Heart left ventricle (tissue), 16 donors: ENCODE data around the gene TXLNG. TPM values are rescaled to one million over a fixed set of nuclear protein-coding genes. Genes with fewer than 3 reads are reported as not detected.

Experiments
- ATAC-seq, 4 donors: fragments of 200-7000 bp; cut with Tn5 transposase; one replicate each; pipeline ENCODE4 v1.9.1; 2020 to 2022; ENCODE audit warnings: moderate library complexity in 4 of 4, mild to moderate bottlenecking in 3 of 4, moderate number of reproducible peaks in 1 of 4
- DNase-seq, 5 donors: peaks; one replicate each; pipeline ENCODE4 v3.0.0-alpha.2; 2020
- H3K27ac ChIP-seq, 12 donors: fragments of 200-600 bp; sonication (generic) in 4 of 12; one replicate each; pipeline versions ENCODE4 v1.5.0 to v1.8.0; 2016 to 2022; ENCODE audit warnings: mild to moderate bottlenecking in 2 of 12
- H3K27me3 ChIP-seq, 9 donors: fragments of 200-600 bp; sonication (generic) in 2 of 9; one replicate each; pipeline versions ENCODE4 v1.5.1 to v1.8.0; 2016 to 2022; ENCODE audit warnings: mild to moderate bottlenecking in 3 of 9
- H3K36me3 ChIP-seq, 9 donors: fragments of 200-600 bp; sonication (generic) in 2 of 9; one replicate each; pipeline versions ENCODE4 v1.5.0 to v1.8.0; 2018 to 2022; ENCODE audit warnings: mild to moderate bottlenecking in 2 of 9
- H3K4me1 ChIP-seq, 12 donors: fragments of 200-600 bp; sonication (generic) in 4 of 12; one replicate each; pipeline versions ENCODE4 v1.5.0 to v1.8.0; 2016 to 2022; ENCODE audit warnings: mild to moderate bottlenecking in 3 of 12
- H3K4me3 ChIP-seq, 12 donors: fragments of 200-600 bp; sonication (generic) in 4 of 12; one replicate each; pipeline versions ENCODE4 v1.5.0 to v1.8.0; 2017 to 2022; ENCODE audit warnings: mild to moderate bottlenecking in 9 of 12, moderate library complexity in 4 of 12
- H3K9me3 ChIP-seq, 12 donors: fragments of 200-600 bp; sonication (generic) in 4 of 12; one replicate each; pipeline versions ENCODE4 v1.5.0 to v1.8.0; 2016 to 2022; ENCODE audit warnings: mild to moderate bottlenecking in 1 of 12
- CTCF ChIP-seq, 12 donors: fragments of 200-600 bp; sonication (generic) in 4 of 12; IDR thresholded peaks; one replicate each; pipeline versions ENCODE4 v1.5.0 to v1.8.0; 2018 to 2022; ENCODE audit warnings: antibody characterized with exemption in 12 of 12, mild to moderate bottlenecking in 5 of 12
- POLR2A ChIP-seq, 2 donors: fragments of 450-650 bp; IDR thresholded peaks; one replicate each; pipeline ENCODE4 v1.6.1; 2017; ENCODE audit warnings: antibody characterized with exemption in 2 of 2, mild to moderate bottlenecking in 2 of 2, moderate library complexity in 2 of 2
- WGBS, 4 donors: extraction: QIAGEN DNeasy Blood & Tissue Kit in 2 of 4; methylation state at CpG; one replicate each; pipeline versions ENCODE4 v1.1.5 to v1.1.7; 2013 to 2018; 5-methylcytosine and 5-hydroxymethylcytosine counted together
- intact Hi-C, 10 donors: fragments of 100-400 bp; cut with DNase I; formaldehyde crosslinking; loops; one replicate each; pipeline versions ENCODE4 v1.11.1 to v1.14.2; 2022
- polyA plus RNA-seq, 2 donors: library from polyadenylated mRNA; stranded (reverse); fragments of 200-250 nt; gene quantifications; one replicate each; pipeline ENCODE4 v1.2.3, GENCODE V29; 2013
- total RNA-seq, 9 donors: library from RNA; depleted of rRNA in 2 of 9; stranded (reverse); fragments of >200 nt in 2 of 9; fragmentation: NEBNext Ultra II Directional in 3 of 9; extraction: Animal tissue kit (Norgen Biotek cat#: 25700) in 3 of 9; gene quantifications; one replicate each; pipeline versions ENCODE4 v1.1.0 to v1.2.4, GENCODE V29; 2016 to 2023
- donor health status: ischemic (EF 13 %, LVEDD 7.1; RV severe dilation, severe dysfunction).
- donor health status: healthy with polysubstance abuse.
- donor health status: DM: no; HTN: yes; CAD: no.
- donor health status: DM: no; HTN: no; CAD: no.
- donor health status: ischemic (EF 25% LVEDD 6.9; RV normal size, moderate dysfunction).
- donor health status: ischemic (EF 25% LVEDD 5.7; RV mildly dilated, moderate dysfunction).
- donor health status: healthy.
- donor health status: DM: yes; HTN: yes; CAD: no.
- donor health status: ischemic (EF 35%, LVEDD 5.7; RV mildly dilated, moderate dysfunction).
- donor health status: nonischemic (EF 11% LVEDD 7.7; RV severe dilation, severe dysfunction).
- donor health status: DM: yes; HTN: yes; CAD: no.
- donor health status: PGD.
- donor health status: ischemic (EF 29% LVEDD 5.4; RV normal size, mild dysfunction).
- donor health status: nonischemic (EF 23%, LVEDD 6.1; RV moderate dilation, normal function).

TXLNG gene
- total and polyA plus RNA-seq, 11 donors: 3.0 to 8.1 (median 6.2) TPM

- peak overlapping the region in 4 of 12 donors; percentile 9 to 42 (median 28) for H3K27ac ChIP-seq
- peak in 3 of 4 donors; percentile 50 to 55 (median 54) for ATAC-seq
- H3K4me3 ChIP-seq: peak overlapping the region in 5 of 12 donors; percentile 25 to 52 (median 40)
- H3K9me3 ChIP-seq: no peaks in the 10 kb centered on the region
- H3K27me3 ChIP-seq: no peaks in the 10 kb centered on the region
- peaks cover 0 to 17% (median 5%) of the 10 kb centered on the region in 12 donors for H3K4me1 ChIP-seq
- DNase-seq: no peak
- H3K36me3 ChIP-seq: peaks cover 0 to 4% (median 0%) of the 10 kb centered on the region in 9 donors
- intact Hi-C loops: no loop called here
- TF ChIP-seq POLR2A (IDR thresholded peaks at IDR 0.05) (no peak), CTCF (IDR thresholded peaks at IDR 0.05) (peak in 7 of 12 donors; percentile 13 to 44 (median 25))
Observed at GRCh38 chrX:16807548-16807947, 21.3 kb downstream of the TXLNG start.

DNA sequence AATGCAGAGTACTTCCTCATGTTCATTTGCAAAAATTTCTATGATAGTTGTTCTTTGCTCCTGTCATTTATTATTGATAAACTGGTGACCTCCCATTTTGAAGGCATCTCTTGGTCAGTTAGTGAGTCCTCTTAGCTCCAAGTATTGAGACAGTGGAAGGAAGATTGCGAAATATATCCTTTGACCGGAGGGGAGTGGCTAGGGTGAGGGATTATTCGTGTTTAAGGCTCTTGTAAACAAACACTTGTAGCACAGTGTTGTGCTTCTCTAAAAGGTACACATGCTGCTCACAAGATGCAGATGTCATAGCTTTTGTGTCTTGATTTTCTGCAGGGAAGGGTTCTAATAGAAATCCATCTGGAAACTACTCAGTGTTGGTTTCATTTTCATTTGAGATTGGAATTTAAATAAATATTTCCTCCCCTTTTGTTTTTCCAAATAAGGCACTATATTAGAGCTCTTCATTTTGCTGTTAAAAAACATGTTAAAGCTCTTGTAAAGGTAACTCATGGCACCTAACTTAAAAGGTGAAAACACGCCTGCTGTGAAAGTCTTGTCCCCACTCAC, 21.8 kb downstream of the TXLNG start:
- H3K4me3 ChIP-seq: peak overlapping the region in 8 of 12 donors; percentile 20 to 52 (median 44)
- intact Hi-C loops: no loop called here
- peak in 3 of 4 donors; percentile 59 to 75 (median 74) for ATAC-seq
- H3K36me3 ChIP-seq: peaks cover 0 to 4% (median 0%) of the 10 kb centered on the region in 9 donors
- H3K27me3 ChIP-seq: no peaks in the 10 kb centered on the region
- peak overlapping the region in 6 of 12 donors; percentile 9 to 42 (median 22) for H3K27ac ChIP-seq
- TF ChIP-seq CTCF (IDR thresholded peaks at IDR 0.05) (no peak), POLR2A (IDR thresholded peaks at IDR 0.05) (no peak)
- H3K9me3 ChIP-seq: no peaks in the 10 kb centered on the region
- peaks cover 0 to 17% (median 5%) of the 10 kb centered on the region in 12 donors for H3K4me1 ChIP-seq
- 42 to 64% (median 54%) methylated on average over 4 of the region's 4 CpGs for WGBS, 4 donors
- DNase-seq: no peak

DNA sequence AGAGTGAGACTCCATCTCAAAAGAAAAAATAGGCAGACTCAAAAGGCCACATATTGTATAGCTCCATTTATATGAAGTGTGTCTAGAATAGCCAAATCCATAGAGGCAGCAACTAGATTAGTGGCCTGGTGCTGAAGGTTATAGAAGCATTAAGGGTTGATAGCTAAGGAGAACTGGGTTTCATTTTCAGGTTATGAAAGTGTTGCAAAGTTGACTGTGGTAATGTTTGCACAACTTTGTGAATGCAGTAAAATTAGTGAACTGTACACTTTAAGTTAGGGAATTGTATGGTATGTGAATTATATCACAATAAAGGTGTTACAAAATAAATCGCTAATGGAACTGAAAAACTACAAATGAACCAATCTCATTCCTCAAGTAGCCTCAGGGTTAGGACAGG, 28.3 kb downstream of the TXLNG start:
- no peak overlapping the region for H3K27ac ChIP-seq
- WGBS, 4 donors: 88 to 100% (median 96%) methylated on average over 1 of the region's 1 CpG

GRCh38 chrX:16819634-16820033, 33.4 kb downstream of the TXLNG start:
- Histone ChIP-seq H3K27me3 (no peaks in the 10 kb centered on the region), H3K4me3 (no peak overlapping the region), H3K27ac (no peak overlapping the region), H3K4me1 (no peaks in the 10 kb centered on the region), H3K36me3 (peaks cover 0 to 42% (median 27%) of the 10 kb centered on the region in 9 donors), H3K9me3 (no peaks in the 10 kb centered on the region)
- ATAC-seq (no peak), DNase-seq (no peak)
- intact Hi-C loops: loop anchor here in 1 of 10 donors (10.0 kb wide), 1 partner anchor 225 kb away; no protein-coding TSS in a partner anchor
- TF ChIP-seq CTCF (IDR thresholded peaks at IDR 0.05) (no peak), POLR2A (IDR thresholded peaks at IDR 0.05) (no peak)
- 74 to 81% (median 77%) methylated on average over 5 of the region's 5 CpGs for WGBS, 4 donors

More for the DNA sequence above, 28.3 kb downstream of the TXLNG start:
- TF ChIP-seq POLR2A (IDR thresholded peaks at IDR 0.05) (no peak), CTCF (IDR thresholded peaks at IDR 0.05) (no peak)
- intact Hi-C loops: no loop called here
- no peak overlapping the region for H3K4me3 ChIP-seq
- H3K4me1 ChIP-seq: no peaks in the 10 kb centered on the region
- no peak for ATAC-seq
- H3K27me3 ChIP-seq: no peaks in the 10 kb centered on the region
- H3K9me3 ChIP-seq: no peaks in the 10 kb centered on the region
- DNase-seq: no peak
- H3K36me3 ChIP-seq: peaks cover 0 to 13% (median 6%) of the 10 kb centered on the region in 9 donors
